H9 (cell line): ENCODE results near the gene MARK2. TPM values are rescaled to one million over a fixed set of nuclear protein-coding genes. Genes with fewer than 3 reads are reported as not detected.
A peak's percentile ranks its signal among the peaks of the same experiment; 100 is the strongest.

Experiments used
- DNase-seq: peaks from one replicate; pipeline ENCODE4 v3.0.0-alpha.2; 2017
- H2AFZ ChIP-seq: one replicate; pipeline ENCODE4 v1.6.1; 2013; ENCODE audit warnings: mild to moderate bottlenecking, low read length, control low read depth, moderate library complexity
- H2AK5ac ChIP-seq: 2 replicates; pipeline ENCODE4 v1.6.1; 2013; ENCODE audit warnings: low read length, control low read depth, mixed read lengths; ENCODE audit not compliant: insufficient read length
- H2BK120ac ChIP-seq: one replicate; pipeline ENCODE4 v1.6.1; 2013; ENCODE audit warnings: low read depth, mild to moderate bottlenecking, low read length, control low read depth, inconsistent platforms; ENCODE audit not compliant: poor library complexity, severe bottlenecking
- H2BK12ac ChIP-seq: 2 replicates; pipeline ENCODE4 v1.6.1; 2013; ENCODE audit warnings: low read length, control low read depth, mixed read lengths, low read depth; ENCODE audit not compliant: insufficient read length
- H2BK15ac ChIP-seq: 2 replicates; pipeline ENCODE4 v1.6.1; 2013; ENCODE audit warnings: low read depth, low read length, control low read depth
- H2BK20ac ChIP-seq: one replicate; pipeline ENCODE4 v1.6.1; 2013; ENCODE audit warnings: low read depth, mild to moderate bottlenecking, low read length, control low read depth, inconsistent platforms; ENCODE audit not compliant: poor library complexity, severe bottlenecking
- H2BK5ac ChIP-seq: 2 replicates; pipeline ENCODE4 v1.6.1; 2013; ENCODE audit warnings: low read length, control low read depth, mixed read lengths; ENCODE audit not compliant: insufficient read length
- H3K14ac ChIP-seq: 2 replicates; pipeline ENCODE4 v1.6.1; 2013; ENCODE audit warnings: low read length, control low read depth; ENCODE audit not compliant: insufficient read depth
- H3K18ac ChIP-seq: 2 replicates; pipeline ENCODE4 v1.6.1; 2013; ENCODE audit warnings: low read depth, mild to moderate bottlenecking, mixed read lengths, low read length, control low read depth; ENCODE audit not compliant: insufficient read length
- H3K23ac ChIP-seq: 2 replicates; pipeline ENCODE4 v1.6.1; 2013; ENCODE audit warnings: low read length, control low read depth, mixed read lengths, low read depth; ENCODE audit not compliant: insufficient read length
- H3K23me2 ChIP-seq: 2 replicates; pipeline ENCODE4 v1.6.1; 2013; ENCODE audit warnings: low read depth, mild to moderate bottlenecking, mixed read lengths, low read length, control low read depth; ENCODE audit not compliant: insufficient read length, poor library complexity, severe bottlenecking
- H3K27ac ChIP-seq: 2 replicates; pipeline ENCODE4 v1.5.1; 2013; ENCODE audit warnings: low read length, control low read depth, mixed read lengths, low read depth; ENCODE audit not compliant: insufficient read length
- H3K27me3 ChIP-seq: 2 replicates; pipeline ENCODE4 v1.6.1; 2013; ENCODE audit warnings: low read length, control low read depth, inconsistent platforms; ENCODE audit not compliant: insufficient read depth
- H3K4ac ChIP-seq: 2 replicates; pipeline ENCODE4 v1.6.1; 2013; ENCODE audit warnings: low read depth, mild to moderate bottlenecking, control low read depth, inconsistent platforms, low read length, moderate library complexity
- H3K4me1 ChIP-seq: 2 replicates; pipeline ENCODE4 v1.6.1; 2013; ENCODE audit warnings: low read length, control low read depth, inconsistent platforms; ENCODE audit not compliant: insufficient read depth
- H3K4me2 ChIP-seq: 2 replicates; pipeline ENCODE4 v1.6.1; 2013; ENCODE audit warnings: low read length, control low read depth, mixed read lengths; ENCODE audit not compliant: insufficient read length, insufficient read depth
- H3K56ac ChIP-seq: 2 replicates; pipeline ENCODE4 v1.6.1; 2013; ENCODE audit warnings: low read depth, mild to moderate bottlenecking, mixed read lengths, low read length, control low read depth; ENCODE audit not compliant: insufficient read length
- H3K79me1 ChIP-seq: 2 replicates; pipeline ENCODE4 v1.6.1; 2013; ENCODE audit warnings: low read depth, mild to moderate bottlenecking, moderate library complexity, low read length, control low read depth, inconsistent platforms; ENCODE audit not compliant: insufficient read depth, poor library complexity, severe bottlenecking
- H3K79me2 ChIP-seq: 2 replicates; pipeline ENCODE4 v1.6.1; 2013; ENCODE audit warnings: low read length, control low read depth, inconsistent platforms; ENCODE audit not compliant: insufficient read depth
- H3K9ac ChIP-seq: 2 replicates; pipeline ENCODE4 v1.6.1; 2013; ENCODE audit warnings: low read length, control low read depth, mixed read lengths; ENCODE audit not compliant: insufficient read length; ENCODE audit errors: extremely low read depth
- H3K9me3 ChIP-seq: one replicate; pipeline ENCODE4 v1.6.1; 2013; ENCODE audit warnings: low read depth, low read length, inconsistent platforms; ENCODE audit not compliant: control insufficient read depth
- H3T11ph ChIP-seq: one replicate; pipeline ENCODE4 v1.6.1; 2013; ENCODE audit warnings: mild to moderate bottlenecking, low read length, control low read depth, inconsistent platforms
- H4K20me1 ChIP-seq: one replicate; pipeline ENCODE4 v1.6.1; 2013; ENCODE audit not compliant: control insufficient read depth, insufficient read length, insufficient read depth
- H4K5ac ChIP-seq: 2 replicates; pipeline ENCODE4 v1.6.1; 2013; ENCODE audit warnings: low read depth, mild to moderate bottlenecking, mixed read lengths, low read length, control low read depth; ENCODE audit not compliant: insufficient read length
- H4K8ac ChIP-seq: replicated peaks from 2 replicates; pipeline ENCODE4 v1.6.1; 2013; ENCODE audit warnings: low read length, control low read depth, mixed read lengths, low read depth; ENCODE audit not compliant: insufficient read length
- H4K91ac ChIP-seq: 2 replicates; pipeline ENCODE4 v1.6.1; 2013; ENCODE audit warnings: low read depth, mild to moderate bottlenecking, moderate library complexity, mixed read lengths, low read length, control low read depth; ENCODE audit not compliant: insufficient read length
- H3K27ac Mint-ChIP-seq, 3 experiments: 2 replicates in 2 of 3; 3 replicates in 1 of 3; pipeline ENCODE4 v1.8.0; 2020 to 2021; ENCODE audit warnings: mixed read lengths in 3 of 3, mild to moderate bottlenecking in 1 of 3, moderate library complexity in 1 of 3
- H3K27me3 Mint-ChIP-seq: 2 replicates; pipeline ENCODE4 v1.8.0; 2021; ENCODE audit warnings: low read depth, mild to moderate bottlenecking, moderate library complexity, mixed read lengths
- H3K36me3 Mint-ChIP-seq, 3 experiments: 2 replicates in 2 of 3; 3 replicates in 1 of 3; pipeline ENCODE4 v1.8.0; 2020 to 2021; ENCODE audit warnings: low read depth in 3 of 3, mixed read lengths in 3 of 3; ENCODE audit not compliant: insufficient read depth in 1 of 3
- H3K4me1 Mint-ChIP-seq, 2 experiments: 2 replicates each; pipeline ENCODE4 v1.8.0; 2020; ENCODE audit warnings: mixed read lengths in 2 of 2
- H3K4me3 Mint-ChIP-seq, 2 experiments: 2 replicates in 1 of 2; 3 replicates in 1 of 2; pipeline ENCODE4 v1.8.0; 2020 to 2021; ENCODE audit warnings: mild to moderate bottlenecking in 2 of 2, mixed read lengths in 2 of 2, moderate library complexity in 1 of 2
- H3K9me3 Mint-ChIP-seq, 2 experiments: 2 replicates in 1 of 2; 3 replicates in 1 of 2; pipeline ENCODE4 v1.8.0; 2020; ENCODE audit warnings: mild to moderate bottlenecking in 2 of 2, mixed read lengths in 2 of 2, moderate library complexity in 1 of 2
- CTCF ChIP-seq: fragments of 200-600 bp; sonication (generic); conservative IDR thresholded peaks from 3 replicates; pipeline ENCODE4 v1.8.0; 2021; ENCODE audit warnings: antibody characterized with exemption, mild to moderate bottlenecking
- WGBS: extraction: QIAGEN DNeasy Blood & Tissue Kit; methylation state at CpG from one replicate; pipeline ENCODE4 v1.1.7; 2013; ENCODE audit warnings: missing lambda C conversion rate, low lambda C conversion rate, mixed read lengths; ENCODE audit not compliant: insufficient read length; ENCODE audit errors: extremely low coverage; 5-methylcytosine and 5-hydroxymethylcytosine counted together
- total RNA-seq: library from RNA; stranded (reverse); gene quantifications from 2 replicates; pipeline ENCODE4 v1.2.1, GENCODE V29; 2021

Gene MARK2
- total RNA-seq, 1 experiment from 2014 or later, result 45.7 TPM

- no peak overlapping the region for H3K27ac ChIP-seq
- TF ChIP-seq CTCF, result no peak
Observed at GRCh38 chr11:63922673-63923192, 83.8 kb downstream of the MARK2 start.

More at GRCh38 chr11:63922673-63923192, 83.8 kb downstream of the MARK2 start:
- Histone ChIP-seq H2AFZ (no peak overlapping the region), H4K5ac (no peak overlapping the region), H3K23ac (no peak overlapping the region), H3K56ac (no peak overlapping the region), H3K27me3 (no peaks in the 10 kb centered on the region), H4K8ac (no peak overlapping the region), H3K4me1 (peaks cover 3% of the 10 kb centered on the region), H3K4ac (no peak overlapping the region), H4K20me1 (no peaks in the 10 kb centered on the region), H3K9ac (no peak overlapping the region), H3K14ac (no peak overlapping the region), H2BK5ac (no peak overlapping the region), H2BK15ac (no peak overlapping the region), H3K79me1 (no peaks in the 10 kb centered on the region), H3K23me2 (peaks cover 17% of the 10 kb centered on the region), H2BK12ac (no peak overlapping the region), H3T11ph (no peak overlapping the region), H4K91ac (no peak overlapping the region), H3K18ac (no peak overlapping the region), H2BK20ac (no peak overlapping the region), H2BK120ac (no peak overlapping the region), H3K9me3 (no peaks in the 10 kb centered on the region), H3K79me2 (no peaks in the 10 kb centered on the region), H3K4me2 (no peak overlapping the region), H2AK5ac (no peak overlapping the region)
- Mint-ChIP-seq H3K9me3 (peaks cover 5% of the 10 kb centered on the region in 2 experiments; a peak in 4 of 5 replicates), H3K27me3 (peaks cover 47% of the 10 kb centered on the region), H3K4me3 (no peak overlapping the region), H3K4me1 (peaks cover 17 to 21% of the 10 kb centered on the region in 2 experiments), H3K36me3 (peaks cover 0 to 8% (median 4%) of the 10 kb centered on the region in 3 experiments; a peak in 5 of 7 replicates), H3K27ac (peak overlapping the region in 1 of 3 experiments; percentile 16; a peak in 1 of 7 replicates)
- DNase-seq, result no peak
- WGBS, result no CpG with 5 or more reads among the region's 2 CpGs
